Uterus (tissue), 2 donors: ENCODE measurements around the gene PAQR5.

Experiments used
- POLR2A ChIP-seq, 2 donors: fragments of 450-650 bp; IDR thresholded peaks; one replicate each; pipeline ENCODE4 v1.6.1; 2016; ENCODE audit warnings: antibody characterized with exemption in 2 of 2, mild to moderate bottlenecking in 1 of 2, moderate library complexity in 1 of 2
- TF ChIP-seq, protein P1 (sequence below), 4 experiments: fragments of 200-600 bp in 2 of 4; fragments of 450-650 bp in 2 of 4; sonication (generic) in 2 of 4; IDR thresholded peaks; one replicate each; pipeline ENCODE4 v1.5.1; 2016 to 2019; ENCODE audit warnings: antibody characterized with exemption in 4 of 4, mild to moderate bottlenecking in 2 of 4, moderate library complexity in 1 of 4

DNA sequence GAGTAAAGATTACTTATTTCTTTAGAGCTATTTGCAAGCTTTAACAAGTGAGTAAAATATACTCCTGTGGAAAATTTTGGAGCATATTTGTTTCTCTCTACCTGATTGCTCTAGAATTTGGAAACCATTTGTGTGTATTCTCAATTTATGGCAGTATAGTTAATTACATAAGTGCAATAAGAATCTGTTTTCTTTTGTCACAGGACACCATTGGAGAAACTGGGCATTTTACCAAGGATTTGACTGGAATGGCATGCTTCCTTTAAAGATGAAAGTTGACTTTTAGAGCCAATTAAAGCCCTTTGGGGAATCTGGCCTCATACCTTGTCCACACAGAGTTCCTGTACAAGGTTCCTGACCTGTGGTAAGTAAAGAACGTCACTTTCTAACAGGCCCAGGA is 38.4 kb downstream of the PAQR5 start:
- TF ChIP-seq, protein P1, sequence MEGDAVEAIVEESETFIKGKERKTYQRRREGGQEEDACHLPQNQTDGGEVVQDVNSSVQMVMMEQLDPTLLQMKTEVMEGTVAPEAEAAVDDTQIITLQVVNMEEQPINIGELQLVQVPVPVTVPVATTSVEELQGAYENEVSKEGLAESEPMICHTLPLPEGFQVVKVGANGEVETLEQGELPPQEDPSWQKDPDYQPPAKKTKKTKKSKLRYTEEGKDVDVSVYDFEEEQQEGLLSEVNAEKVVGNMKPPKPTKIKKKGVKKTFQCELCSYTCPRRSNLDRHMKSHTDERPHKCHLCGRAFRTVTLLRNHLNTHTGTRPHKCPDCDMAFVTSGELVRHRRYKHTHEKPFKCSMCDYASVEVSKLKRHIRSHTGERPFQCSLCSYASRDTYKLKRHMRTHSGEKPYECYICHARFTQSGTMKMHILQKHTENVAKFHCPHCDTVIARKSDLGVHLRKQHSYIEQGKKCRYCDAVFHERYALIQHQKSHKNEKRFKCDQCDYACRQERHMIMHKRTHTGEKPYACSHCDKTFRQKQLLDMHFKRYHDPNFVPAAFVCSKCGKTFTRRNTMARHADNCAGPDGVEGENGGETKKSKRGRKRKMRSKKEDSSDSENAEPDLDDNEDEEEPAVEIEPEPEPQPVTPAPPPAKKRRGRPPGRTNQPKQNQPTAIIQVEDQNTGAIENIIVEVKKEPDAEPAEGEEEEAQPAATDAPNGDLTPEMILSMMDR (IDR thresholded peaks at IDR 0.05): no peak
- no peak for TF ChIP-seq POLR2A (IDR thresholded peaks at IDR 0.05)
